ENCODE data around the gene LDLRAD3. TPM values are rescaled to one million over a fixed set of nuclear protein-coding genes. Genes with fewer than 3 reads are reported as not detected.

Gene LDLRAD3
- total RNA-seq, 1 donor = 3.9 TPM

DNA sequence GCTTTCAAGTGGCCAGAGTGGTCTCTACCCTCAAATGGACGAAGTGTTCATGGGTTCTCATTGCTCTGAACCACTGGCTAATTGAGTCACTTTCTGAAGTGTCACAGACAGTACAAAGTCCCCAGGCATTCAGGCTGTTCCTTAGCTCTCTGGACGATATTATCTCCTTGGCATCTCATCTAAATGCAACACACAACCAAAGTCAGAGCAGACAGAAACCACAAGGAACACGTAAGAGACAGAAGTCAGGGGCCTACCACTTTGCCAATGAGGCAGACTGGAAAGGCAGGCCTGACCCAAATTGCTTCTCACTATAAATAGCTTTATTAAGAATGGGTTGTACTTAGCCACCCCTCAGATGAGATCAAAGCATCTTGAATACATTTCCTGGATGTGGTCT lies 29.0 kb upstream of the LDLRAD3 start:
- TF ChIP-seq, protein P1, sequence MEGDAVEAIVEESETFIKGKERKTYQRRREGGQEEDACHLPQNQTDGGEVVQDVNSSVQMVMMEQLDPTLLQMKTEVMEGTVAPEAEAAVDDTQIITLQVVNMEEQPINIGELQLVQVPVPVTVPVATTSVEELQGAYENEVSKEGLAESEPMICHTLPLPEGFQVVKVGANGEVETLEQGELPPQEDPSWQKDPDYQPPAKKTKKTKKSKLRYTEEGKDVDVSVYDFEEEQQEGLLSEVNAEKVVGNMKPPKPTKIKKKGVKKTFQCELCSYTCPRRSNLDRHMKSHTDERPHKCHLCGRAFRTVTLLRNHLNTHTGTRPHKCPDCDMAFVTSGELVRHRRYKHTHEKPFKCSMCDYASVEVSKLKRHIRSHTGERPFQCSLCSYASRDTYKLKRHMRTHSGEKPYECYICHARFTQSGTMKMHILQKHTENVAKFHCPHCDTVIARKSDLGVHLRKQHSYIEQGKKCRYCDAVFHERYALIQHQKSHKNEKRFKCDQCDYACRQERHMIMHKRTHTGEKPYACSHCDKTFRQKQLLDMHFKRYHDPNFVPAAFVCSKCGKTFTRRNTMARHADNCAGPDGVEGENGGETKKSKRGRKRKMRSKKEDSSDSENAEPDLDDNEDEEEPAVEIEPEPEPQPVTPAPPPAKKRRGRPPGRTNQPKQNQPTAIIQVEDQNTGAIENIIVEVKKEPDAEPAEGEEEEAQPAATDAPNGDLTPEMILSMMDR (IDR thresholded peaks at IDR 0.05; ENCODE audit: insufficient read depth, low read depth, low read length) = no peak
- DNase-seq (ENCODE audit: low read depth) = no peak
- no peak overlapping the region for H3K4me3 ChIP-seq (ENCODE audit: low read depth, low read length)

DNA sequence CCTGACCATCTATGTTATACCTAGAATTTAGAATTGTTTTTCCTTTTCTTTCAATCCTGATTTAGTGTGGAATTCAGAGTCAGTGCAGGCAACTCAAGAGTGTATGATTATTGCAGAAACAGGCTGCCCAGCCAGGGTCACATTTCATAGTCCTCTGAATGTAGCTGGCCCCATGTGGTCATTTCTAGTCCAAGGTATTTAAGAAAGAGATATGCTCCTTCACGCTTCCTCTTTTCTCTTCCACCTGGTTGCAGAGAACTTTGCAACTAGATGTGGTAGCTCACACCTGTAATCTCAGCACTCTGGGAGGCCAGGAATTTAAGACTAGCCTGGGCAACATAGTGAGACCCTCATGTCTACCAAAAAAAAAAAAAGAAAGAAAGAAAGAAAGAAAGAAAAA lies 27.6 kb upstream of the LDLRAD3 start:
- no peak for DNase-seq (ENCODE audit: low read depth)
- TF ChIP-seq, protein P1 (IDR thresholded peaks at IDR 0.05; ENCODE audit: insufficient read depth, low read depth, low read length) = no peak
- no peak overlapping the region for H3K4me3 ChIP-seq (ENCODE audit: low read depth, low read length)

DNA sequence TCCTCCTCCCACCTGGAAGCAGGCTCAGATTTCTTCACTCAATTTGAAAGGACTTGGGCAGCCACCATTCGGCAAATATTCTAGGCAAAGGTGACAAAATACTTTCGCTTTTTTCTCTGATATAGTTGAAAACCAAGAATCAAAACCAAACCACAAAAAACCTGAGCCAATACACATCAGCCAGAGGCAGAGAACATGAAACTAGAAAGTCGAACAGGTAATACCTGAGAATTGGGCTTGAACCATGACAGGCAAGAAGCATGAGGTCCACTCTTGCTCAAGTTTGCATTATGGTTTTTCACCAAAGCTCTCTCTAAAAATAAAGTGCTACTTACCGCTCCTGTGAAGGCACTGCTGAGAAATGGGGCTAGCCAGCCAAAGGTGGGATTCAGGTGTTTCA lies 26.2 kb upstream of the LDLRAD3 start:
- TF ChIP-seq, protein P1 (IDR thresholded peaks at IDR 0.05; ENCODE audit: insufficient read depth, low read depth, low read length) = no peak
- H3K4me3 ChIP-seq (ENCODE audit: low read depth, low read length) = no peak overlapping the region
- no peak for DNase-seq (ENCODE audit: low read depth)

DNA sequence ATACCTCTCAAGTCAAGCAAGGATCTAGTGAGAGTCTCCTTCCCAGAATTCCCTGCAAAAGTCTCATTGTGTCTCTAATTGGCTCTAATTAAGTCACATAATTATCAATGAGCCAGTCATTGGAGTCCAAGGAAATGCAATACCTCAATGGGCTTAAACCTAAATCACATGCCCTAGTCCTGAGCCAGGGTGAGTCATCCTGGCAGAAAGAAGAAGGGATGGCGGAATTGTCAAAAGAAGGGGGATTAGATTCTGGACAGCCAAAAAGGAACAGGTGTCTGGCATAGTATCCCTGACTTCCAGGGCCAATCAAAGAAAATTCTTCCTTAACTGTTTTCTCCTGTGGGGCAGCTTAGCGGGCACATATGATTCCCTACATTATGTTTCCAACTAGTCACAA lies 25.1 kb upstream of the LDLRAD3 start:
- TF ChIP-seq, protein P1 (IDR thresholded peaks at IDR 0.05; ENCODE audit: insufficient read depth, low read depth, low read length) = no peak
- no peak overlapping the region for H3K4me3 ChIP-seq (ENCODE audit: low read depth, low read length)
- DNase-seq (ENCODE audit: low read depth) = no peak

DNA sequence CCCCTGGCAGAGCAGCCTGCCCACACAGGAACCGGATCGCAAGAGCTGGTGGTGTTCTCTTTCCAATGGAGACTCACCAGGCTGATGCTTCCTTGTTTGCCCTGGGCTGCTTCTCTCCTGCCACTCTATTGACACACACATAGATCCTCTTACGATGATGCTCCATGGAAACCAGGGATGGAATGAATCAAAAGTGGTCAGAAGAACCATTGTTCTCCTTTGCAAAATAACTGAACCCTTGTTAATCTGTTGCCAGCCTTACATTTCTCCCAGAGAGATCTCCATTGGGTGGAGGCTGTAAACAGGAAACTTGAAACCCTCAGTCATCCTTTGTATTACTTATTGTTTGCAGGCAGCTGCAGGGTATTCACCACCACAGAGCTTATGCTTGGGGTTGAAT lies 24.6 kb upstream of the LDLRAD3 start:
- DNase-seq (ENCODE audit: low read depth) = no peak
- TF ChIP-seq, protein P1 (IDR thresholded peaks at IDR 0.05; ENCODE audit: insufficient read depth, low read depth, low read length) = no peak
- H3K4me3 ChIP-seq (ENCODE audit: low read depth, low read length) = no peak overlapping the region

DNA sequence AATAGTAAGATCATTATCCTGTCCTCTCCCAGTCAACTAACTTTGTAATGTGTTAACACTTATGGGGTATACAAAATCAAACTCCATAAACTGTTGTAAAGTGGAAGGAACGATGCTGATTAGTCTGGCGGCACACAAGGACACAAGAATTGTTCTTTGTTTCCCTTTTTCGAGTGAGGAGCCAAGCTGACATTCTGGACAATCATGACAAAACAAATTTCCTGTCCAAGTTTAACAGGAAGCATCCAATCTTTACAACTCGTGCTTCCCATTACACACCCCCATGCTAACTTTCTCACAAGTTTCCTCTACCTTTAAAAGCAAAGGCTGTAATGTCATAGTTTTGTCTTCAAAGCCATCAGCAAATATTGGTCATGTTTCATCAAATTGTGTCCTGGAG lies 20.4 kb upstream of the LDLRAD3 start:
- no peak overlapping the region for H3K4me3 ChIP-seq (ENCODE audit: low read depth, low read length)
- TF ChIP-seq, protein P1 (IDR thresholded peaks at IDR 0.05; ENCODE audit: insufficient read depth, low read depth, low read length) = no peak
- DNase-seq (ENCODE audit: low read depth) = no peak

DNA sequence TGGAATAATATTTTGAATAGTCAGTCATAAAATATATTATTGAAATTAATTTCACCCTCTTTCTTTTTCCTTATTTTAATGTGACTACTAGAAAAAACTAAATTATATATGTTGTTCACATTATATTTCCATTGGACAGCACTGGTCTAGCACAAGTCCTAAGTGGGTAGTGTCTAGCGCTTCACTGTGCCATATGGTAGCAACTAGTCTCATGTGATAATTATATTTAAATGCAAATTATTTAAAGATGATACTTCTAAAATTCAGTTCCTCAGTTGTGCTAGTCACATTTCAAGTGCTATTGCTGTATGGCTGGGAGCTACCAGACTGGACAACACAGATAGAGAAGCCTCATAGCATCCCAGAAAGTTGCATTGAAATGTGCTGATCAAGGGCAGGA lies 19.1 kb upstream of the LDLRAD3 start:
- no peak overlapping the region for H3K4me3 ChIP-seq (ENCODE audit: low read depth, low read length)
- TF ChIP-seq, protein P1 (IDR thresholded peaks at IDR 0.05; ENCODE audit: insufficient read depth, low read depth, low read length) = no peak
- DNase-seq (ENCODE audit: low read depth) = no peak

Data from fibroblast of villous mesenchyme (primary cell).